Mesendoderm (in vitro differentiated cells): ENCODE measurements around the gene NUAK1.

Experiments used
- DNase-seq: peaks from one replicate; pipeline ENCODE4 v3.0.0; 2013
- H2AK5ac ChIP-seq: 2 replicates; pipeline ENCODE4 v1.6.1; 2013; ENCODE audit warnings: low read length, inconsistent platforms
- H2BK120ac ChIP-seq: 2 replicates; pipeline ENCODE4 v1.6.1; 2013; ENCODE audit warnings: low read depth, mild to moderate bottlenecking, low read length, moderate library complexity, mixed read lengths
- H2BK15ac ChIP-seq: replicated peaks from 2 replicates; pipeline ENCODE4 v1.6.1; 2013; ENCODE audit warnings: low read depth, mild to moderate bottlenecking, moderate library complexity
- H2BK5ac ChIP-seq: 2 replicates; pipeline ENCODE4 v1.6.1; 2013; ENCODE audit warnings: low read length, inconsistent platforms
- H3K18ac ChIP-seq: 2 replicates; pipeline ENCODE4 v1.6.1; 2013; ENCODE audit warnings: mild to moderate bottlenecking, low read length, mixed read lengths
- H3K23ac ChIP-seq: one replicate; pipeline ENCODE4 v1.6.1; 2013; ENCODE audit warnings: low read length
- H3K27ac ChIP-seq: 2 replicates; pipeline ENCODE4 v1.5.1; 2013; ENCODE audit warnings: low read depth, mild to moderate bottlenecking, inconsistent platforms, low read length, moderate library complexity
- H3K27me3 ChIP-seq: 2 replicates; pipeline ENCODE4 v1.6.1; 2013; ENCODE audit warnings: low read length, control low read depth, mild to moderate bottlenecking, inconsistent platforms; ENCODE audit not compliant: insufficient read depth, poor library complexity
- H3K36me3 ChIP-seq: 2 replicates; pipeline ENCODE4 v1.6.1; 2013; ENCODE audit warnings: low read length, inconsistent platforms; ENCODE audit not compliant: control insufficient read depth, insufficient read depth
- H3K4ac ChIP-seq: one replicate; pipeline ENCODE4 v1.6.1; 2013; ENCODE audit warnings: low read depth, mild to moderate bottlenecking, low read length, moderate library complexity
- H3K4me1 ChIP-seq: 2 replicates; pipeline ENCODE4 v1.6.1; 2013; ENCODE audit warnings: low read depth, low read length, inconsistent platforms; ENCODE audit not compliant: control insufficient read depth
- H3K4me2 ChIP-seq: 2 replicates; pipeline ENCODE4 v1.6.1; 2013; ENCODE audit warnings: low read length
- H3K4me3 ChIP-seq: 2 replicates; pipeline ENCODE4 v1.5.1; 2013; ENCODE audit warnings: mild to moderate bottlenecking, low read length
- H3K56ac ChIP-seq: one replicate; pipeline ENCODE4 v1.6.1; 2013; ENCODE audit warnings: low read length
- H3K79me1 ChIP-seq: 2 replicates; pipeline ENCODE4 v1.6.1; 2013; ENCODE audit warnings: low read length, inconsistent platforms
- H3K79me2 ChIP-seq: 2 replicates; pipeline ENCODE4 v1.6.1; 2013; ENCODE audit warnings: mild to moderate bottlenecking, low read length; ENCODE audit not compliant: control insufficient read depth, insufficient read depth
- H3K9ac ChIP-seq: 2 replicates; pipeline ENCODE4 v1.6.1; 2013; ENCODE audit warnings: low read length, inconsistent platforms
- H4K5ac ChIP-seq: one replicate; pipeline ENCODE4 v1.6.1; 2013; ENCODE audit warnings: low read length
- H4K8ac ChIP-seq: one replicate; pipeline ENCODE4 v1.6.1; 2013; ENCODE audit warnings: low read depth, mild to moderate bottlenecking, control low read depth, low read length, moderate library complexity
- WGBS: extraction: QIAGEN DNeasy Blood & Tissue Kit; methylation state at CpG from one replicate; pipeline ENCODE4 v1.1.7; 2013; ENCODE audit warnings: low lambda C conversion rate, missing lambda C conversion rate; ENCODE audit not compliant: insufficient coverage; ENCODE audit errors: extremely low coverage; 5-methylcytosine and 5-hydroxymethylcytosine counted together

The NUAK1 gene

GRCh38 chr12:106081606-106082005, 57.1 kb downstream of the NUAK1 start:
- Histone ChIP-seq H2AK5ac (no peak overlapping the region), H3K18ac (no peak overlapping the region), H4K5ac (no peak overlapping the region), H3K79me1 (peaks cover 19% of the 10 kb centered on the region), H3K27me3 (no peaks in the 10 kb centered on the region), H4K8ac (no peak overlapping the region), H3K27ac (no peak overlapping the region), H3K9ac (no peak overlapping the region), H3K79me2 (peaks cover 5% of the 10 kb centered on the region), H3K4me2 (no peak overlapping the region), H3K23ac (no peak overlapping the region), H2BK120ac (no peak overlapping the region), H2BK15ac (no peak overlapping the region), H2BK5ac (no peak overlapping the region), H3K4me3 (no peak overlapping the region), H3K4me1 (peaks cover 2% of the 10 kb centered on the region), H3K56ac (no peak overlapping the region), H3K36me3 (peaks cover 6% of the 10 kb centered on the region), H3K4ac (no peak overlapping the region)
- DNase-seq: no peak

GRCh38 chr12:106080791-106081170, 58.0 kb downstream of the NUAK1 start:
- no peak overlapping the region for H3K27ac ChIP-seq

GRCh38 chr12:106080041-106080790, 58.5 kb downstream of the NUAK1 start:
- H3K27ac ChIP-seq: peak overlapping the region; percentile 29
- no peak overlapping the region for H2AK5ac ChIP-seq
- H4K8ac ChIP-seq: no peak overlapping the region
- no peak overlapping the region for H3K56ac ChIP-seq
- no peak overlapping the region for H3K4me2 ChIP-seq
- WGBS: no CpG with 5 or more reads among the region's 9 CpGs
- no peak overlapping the region for H2BK120ac ChIP-seq
- H3K18ac ChIP-seq: peak overlapping the region; percentile 9
- no peak overlapping the region for H2BK15ac ChIP-seq
- peaks cover 6% of the 10 kb centered on the region for H3K36me3 ChIP-seq
- no peak overlapping the region for H3K9ac ChIP-seq
- no peak overlapping the region for H4K5ac ChIP-seq
- H2BK5ac ChIP-seq: no peak overlapping the region
- no peak for DNase-seq
- no peak overlapping the region for H3K23ac ChIP-seq
- H3K27me3 ChIP-seq: no peaks in the 10 kb centered on the region
- H3K4me1 ChIP-seq: peaks cover 2% of the 10 kb centered on the region
- H3K79me2 ChIP-seq: peaks cover 5% of the 10 kb centered on the region
- no peak overlapping the region for H3K4ac ChIP-seq
- H3K79me1 ChIP-seq: peaks cover 19% of the 10 kb centered on the region
- no peak overlapping the region for H3K4me3 ChIP-seq

More at GRCh38 chr12:106080791-106081170, 58.0 kb downstream of the NUAK1 start:
- H3K4me2 ChIP-seq: no peak overlapping the region
- H2BK15ac ChIP-seq: no peak overlapping the region
- peaks cover 5% of the 10 kb centered on the region for H3K79me2 ChIP-seq
- peaks cover 19% of the 10 kb centered on the region for H3K79me1 ChIP-seq
- H3K9ac ChIP-seq: no peak overlapping the region
- no peak overlapping the region for H4K8ac ChIP-seq
- H3K4ac ChIP-seq: no peak overlapping the region
- no peaks in the 10 kb centered on the region for H3K27me3 ChIP-seq
- H3K36me3 ChIP-seq: peaks cover 6% of the 10 kb centered on the region
- no peak overlapping the region for H2BK5ac ChIP-seq
- H3K56ac ChIP-seq: no peak overlapping the region
- no CpG with 5 or more reads among the region's 5 CpGs for WGBS
- H3K18ac ChIP-seq: peak overlapping the region; percentile 9
- no peak overlapping the region for H3K4me3 ChIP-seq
- no peak overlapping the region for H3K23ac ChIP-seq
- H4K5ac ChIP-seq: no peak overlapping the region
- no peak overlapping the region for H2AK5ac ChIP-seq
- no peak overlapping the region for H2BK120ac ChIP-seq
- peaks cover 2% of the 10 kb centered on the region for H3K4me1 ChIP-seq
- DNase-seq: no peak

- WGBS: no CpG with 5 or more reads among the region's 1 CpG
- Histone ChIP-seq H4K8ac (no peak overlapping the region), H3K4me3 (no peak overlapping the region), H3K27ac (no peak overlapping the region), H3K9ac (no peak overlapping the region), H2AK5ac (no peak overlapping the region), H3K56ac (no peak overlapping the region), H4K5ac (no peak overlapping the region), H3K4me2 (no peak overlapping the region), H3K79me2 (peaks cover 5% of the 10 kb centered on the region), H3K23ac (no peak overlapping the region), H2BK120ac (no peak overlapping the region), H3K4me1 (peaks cover 2% of the 10 kb centered on the region), H3K27me3 (no peaks in the 10 kb centered on the region), H2BK15ac (no peak overlapping the region), H3K4ac (no peak overlapping the region), H2BK5ac (no peak overlapping the region), H3K18ac (no peak overlapping the region), H3K79me1 (peaks cover 19% of the 10 kb centered on the region), H3K36me3 (peaks cover 6% of the 10 kb centered on the region)
- DNase-seq: no peak
Observed at GRCh38 chr12:106079148-106079738, 59.5 kb downstream of the NUAK1 start.

GRCh38 chr12:106078358-106079010, 60.3 kb downstream of the NUAK1 start:
- H3K56ac ChIP-seq: no peak overlapping the region
- peaks cover 2% of the 10 kb centered on the region for H3K4me1 ChIP-seq
- no peaks in the 10 kb centered on the region for H3K27me3 ChIP-seq
- no peak overlapping the region for H2BK5ac ChIP-seq
- no peak overlapping the region for H3K4me2 ChIP-seq
- WGBS: no CpG with 5 or more reads among the region's 10 CpGs
- peaks cover 6% of the 10 kb centered on the region for H3K36me3 ChIP-seq
- no peak overlapping the region for H4K5ac ChIP-seq
- peaks cover 19% of the 10 kb centered on the region for H3K79me1 ChIP-seq
- H3K18ac ChIP-seq: no peak overlapping the region
- no peak overlapping the region for H2AK5ac ChIP-seq
- H3K23ac ChIP-seq: no peak overlapping the region
- H2BK120ac ChIP-seq: no peak overlapping the region
- no peak overlapping the region for H4K8ac ChIP-seq
- H3K79me2 ChIP-seq: peaks cover 5% of the 10 kb centered on the region
- no peak for DNase-seq
- H3K4ac ChIP-seq: no peak overlapping the region
- H3K27ac ChIP-seq: no peak overlapping the region
- no peak overlapping the region for H3K9ac ChIP-seq
- H3K4me3 ChIP-seq: no peak overlapping the region
- no peak overlapping the region for H2BK15ac ChIP-seq
